LNCaP clone FGC (cell line): ENCODE data around the gene PTMS.

ENCODE experiments used
- DNase-seq: peaks from one replicate; pipeline ENCODE4 v3.0.0-alpha.2; 2011; ENCODE audit warnings: low read depth
- H3K4me3 ChIP-seq: 2 replicates; pipeline ENCODE4 v1.5.1; 2011; ENCODE audit warnings: mild to moderate bottlenecking, low read depth, low read length, control low read depth
- CTCF ChIP-seq: IDR thresholded peaks from 2 replicates; pipeline ENCODE4 v1.5.1; 2012; ENCODE audit warnings: mild to moderate bottlenecking; ENCODE audit not compliant: control insufficient read depth, insufficient read depth; ENCODE audit errors: extremely low read depth

PTMS gene

DNA sequence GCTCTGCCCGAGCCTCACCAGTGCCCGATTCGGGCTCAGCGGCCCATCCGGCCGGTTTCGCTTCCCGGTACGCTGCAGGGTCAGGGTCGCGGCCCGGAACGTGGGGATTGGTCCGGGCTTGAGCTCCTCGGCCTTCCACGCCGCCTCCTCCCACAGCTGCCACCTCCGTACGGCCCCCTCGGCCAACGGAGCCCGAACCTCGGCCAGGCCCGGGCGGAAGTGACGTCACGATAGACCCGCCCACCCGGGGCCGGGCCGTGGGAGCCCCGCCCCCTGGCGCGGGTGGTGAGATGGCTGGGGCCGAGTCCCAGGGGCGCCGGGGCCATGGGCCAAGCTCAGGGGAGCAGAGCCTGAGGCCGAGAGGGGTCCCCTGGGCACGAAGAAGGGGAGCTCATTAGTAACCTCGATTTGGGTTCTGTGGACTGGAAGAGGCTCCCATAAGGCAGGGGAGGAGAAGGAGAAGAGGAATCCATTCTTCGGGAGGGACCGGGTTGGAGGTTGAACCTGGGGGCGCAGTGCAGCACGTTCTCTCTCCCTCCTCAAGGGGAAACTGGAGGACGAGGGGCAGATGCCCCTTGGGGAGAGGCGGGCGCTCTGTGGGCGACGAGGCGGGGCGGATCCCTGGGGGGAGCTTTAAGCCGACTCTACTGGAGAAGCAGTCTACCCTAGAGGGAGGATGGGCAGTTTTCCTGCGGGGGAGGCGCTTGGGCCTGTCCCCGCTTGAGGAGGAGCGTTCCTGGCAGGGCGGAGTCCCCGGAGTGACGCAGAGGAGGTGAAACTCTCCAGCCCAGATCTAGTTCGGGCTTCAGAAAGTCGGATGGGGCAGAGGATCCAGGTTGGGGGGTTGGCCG lies 13.0 kb upstream of the PTMS start, which contains the start of gene MLF2:
MLF2 (minus strand) TSS at position 221 of the 851 bp plus-strand sequence. CDS start 807 bp downstream, outside the sequence.
- peak within 1 kb of the TSS; percentile 65 for H3K4me3 ChIP-seq
- DNase-seq: peak; percentile 97
- peak; percentile 87 for TF ChIP-seq CTCF

- peak overlapping the region; percentile 65; the same call in 1 of the 2 replicates for H3K4me3 ChIP-seq
- no peak for DNase-seq
- no peak for TF ChIP-seq CTCF
Measured at GRCh38 chr12:6753772-6754356, 12.3 kb upstream of the PTMS start.

GRCh38 chr12:6754411-6754810 lies 11.8 kb upstream of the PTMS start:
- no peak overlapping the region for H3K4me3 ChIP-seq
- DNase-seq: no peak
- no peak for TF ChIP-seq CTCF

GRCh38 chr12:6757028-6757690 lies 9.0 kb upstream of the PTMS start:
- TF ChIP-seq CTCF: no peak
- DNase-seq: no peak
- no peak overlapping the region for H3K4me3 ChIP-seq

- H3K4me3 ChIP-seq: no peak overlapping the region
- no peak for TF ChIP-seq CTCF
- no peak for DNase-seq
Measured at GRCh38 chr12:6758506-6759095, 7.6 kb upstream of the PTMS start.

- TF ChIP-seq CTCF: no peak
- DNase-seq: no peak
- no peak overlapping the region for H3K4me3 ChIP-seq
Measured at GRCh38 chr12:6759741-6760140, 6.4 kb upstream of the PTMS start.
